GM19193 (cell line): ENCODE data around the gene TWF2.
A peak's percentile ranks its signal among the peaks of the same experiment; 100 is the strongest.

Experiments
- POLR2A ChIP-seq: IDR thresholded peaks from 4 replicates; pipeline ENCODE4 v1.6.1; 2011; ENCODE audit not compliant: insufficient read depth, insufficient read length; ENCODE audit errors: extremely low read depth

TWF2 gene

GRCh38 chr3:52210550-52211046 is 28.4 kb downstream of the TWF2 start:
- TF ChIP-seq POLR2A, result no peak

- no peak for TF ChIP-seq POLR2A
Observed at GRCh38 chr3:52210037-52210436, 28.9 kb downstream of the TWF2 start.

- no peak for TF ChIP-seq POLR2A
Observed at GRCh38 chr3:52208556-52208955, 30.4 kb downstream of the TWF2 start.

- no peak for TF ChIP-seq POLR2A
Observed at GRCh38 chr3:52205727-52206372, 33.1 kb downstream of the TWF2 start.

GRCh38 chr3:52204337-52205073 is 34.5 kb downstream of the TWF2 start:
- no peak for TF ChIP-seq POLR2A

- no peak for TF ChIP-seq POLR2A
Observed at GRCh38 chr3:52203701-52204100, 35.3 kb downstream of the TWF2 start.

GRCh38 chr3:52202384-52203077 is 36.4 kb downstream of the TWF2 start:
- no peak for TF ChIP-seq POLR2A

- no peak for TF ChIP-seq POLR2A
Observed at GRCh38 chr3:52200981-52201679, 37.8 kb downstream of the TWF2 start.

GRCh38 chr3:52198643-52199608 is 40.0 kb downstream of the TWF2 start:
- no peak for TF ChIP-seq POLR2A

- peak; percentile 97 for TF ChIP-seq POLR2A
Observed at GRCh38 chr3:52197842-52198625, 40.9 kb downstream of the TWF2 start, which contains the start of gene ALAS1. Gene ALAS1 (plus strand): TSS chr3:52198160. CDS start chr3:52199242, 1,082 bp downstream.

- no peak for TF ChIP-seq POLR2A
Observed at GRCh38 chr3:52197499-52197841, 41.5 kb downstream of the TWF2 start.

- no peak for TF ChIP-seq POLR2A
Observed at GRCh38 chr3:52196977-52197376, 42.0 kb downstream of the TWF2 start.

- TF ChIP-seq POLR2A, result no peak
Observed at GRCh38 chr3:52195823-52196331, 43.1 kb downstream of the TWF2 start.
